ENCODE data around the gene ANKFN1. TPM values are rescaled to one million over a fixed set of nuclear protein-coding genes. Genes with fewer than 3 reads are reported as not detected.

Gene ANKFN1
- total RNA-seq, 1 experiment from 2014 or later = not detected

DNA sequence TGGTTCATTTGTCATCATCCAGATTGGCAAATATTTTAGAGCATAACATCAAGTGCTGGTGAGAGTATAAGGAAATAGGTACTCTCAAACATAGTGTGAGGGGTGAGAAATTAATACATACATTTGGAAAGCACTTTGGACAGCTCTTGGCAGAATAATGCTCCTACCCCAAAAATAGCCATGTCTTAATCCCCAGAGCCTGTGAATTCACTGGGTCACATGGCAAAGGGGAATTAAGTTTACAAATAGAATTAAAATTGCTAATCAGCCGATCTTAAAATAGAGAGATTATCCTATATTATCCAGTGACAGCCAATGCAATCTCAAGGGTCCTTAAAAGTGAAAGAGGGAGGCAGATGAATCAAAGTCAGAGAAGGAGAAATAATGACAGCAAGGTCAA is 38.8 kb upstream of the ANKFN1 start:
- H2BK5ac ChIP-seq (ENCODE audit: insufficient read length, low read length) = no peak overlapping the region
- no peak overlapping the region for H3K9ac ChIP-seq (ENCODE audit: extremely low read depth, insufficient read length, low read length)
- no peaks in the 10 kb centered on the region for H3K79me1 ChIP-seq (ENCODE audit: insufficient read depth, low read depth, low read length, poor library complexity, severe bottlenecking)
- H4K20me1 ChIP-seq (ENCODE audit: control insufficient read depth, insufficient read depth, insufficient read length) = no peaks in the 10 kb centered on the region
- Mint-ChIP-seq H3K36me3 (ENCODE audit: insufficient read depth in 1 of 3, low read depth in 3 of 3) (no peaks in the 10 kb centered on the region), H3K27me3 (ENCODE audit: low read depth) (no peaks in the 10 kb centered on the region), H3K4me1 (peaks cover 0 to 2% of the 10 kb centered on the region in 2 experiments; a peak in 1 of 4 replicates), H3K9me3 (no peaks in the 10 kb centered on the region), H3K27ac (no peak overlapping the region), H3K4me3 (no peak overlapping the region)
- no peaks in the 10 kb centered on the region for H3K9me3 ChIP-seq (ENCODE audit: control insufficient read depth, low read depth, low read length)
- H3K79me2 ChIP-seq (ENCODE audit: insufficient read depth, low read length) = no peaks in the 10 kb centered on the region
- H2BK12ac ChIP-seq (ENCODE audit: insufficient read length, low read depth, low read length) = no peak overlapping the region
- H3K56ac ChIP-seq (ENCODE audit: insufficient read length, low read depth, low read length) = no peak overlapping the region
- H3K4ac ChIP-seq (ENCODE audit: low read depth, low read length) = no peak overlapping the region
- H3T11ph ChIP-seq (ENCODE audit: low read length) = no peak overlapping the region
- H2BK120ac ChIP-seq (ENCODE audit: low read depth, low read length, poor library complexity, severe bottlenecking) = no peak overlapping the region
- H3K4me1 ChIP-seq (ENCODE audit: insufficient read depth, low read length) = no peaks in the 10 kb centered on the region
- H2AK5ac ChIP-seq (ENCODE audit: insufficient read length, low read length) = no peak overlapping the region
- no peak overlapping the region for H3K4me2 ChIP-seq (ENCODE audit: insufficient read depth, insufficient read length, low read length)
- no peak overlapping the region for H3K27ac ChIP-seq (ENCODE audit: insufficient read length, low read depth, low read length)
- WGBS (ENCODE audit: extremely low coverage, insufficient read length, low lambda C conversion rate) = no CpG with 5 or more reads among the region's 1 CpG
- no peak overlapping the region for H3K18ac ChIP-seq (ENCODE audit: insufficient read length, low read depth, low read length)
- H3K14ac ChIP-seq (ENCODE audit: insufficient read depth, low read length) = no peak overlapping the region
- H2AFZ ChIP-seq (ENCODE audit: low read length) = no peak overlapping the region
- H4K8ac ChIP-seq (replicated peaks; ENCODE audit: insufficient read length, low read depth, low read length) = no peak overlapping the region
- no peak for DNase-seq
- H3K27me3 ChIP-seq (ENCODE audit: insufficient read depth, low read length) = no peaks in the 10 kb centered on the region
- no peak overlapping the region for H4K91ac ChIP-seq (ENCODE audit: insufficient read length, low read depth, low read length)
- H3K23me2 ChIP-seq (ENCODE audit: insufficient read length, low read depth, low read length, poor library complexity, severe bottlenecking) = no peaks in the 10 kb centered on the region
- no peak overlapping the region for H2BK15ac ChIP-seq (ENCODE audit: low read depth, low read length)
- no peak overlapping the region for H4K5ac ChIP-seq (ENCODE audit: insufficient read length, low read depth, low read length)
- no peak overlapping the region for H2BK20ac ChIP-seq (ENCODE audit: low read depth, low read length, poor library complexity, severe bottlenecking)
- H3K23ac ChIP-seq (ENCODE audit: insufficient read length, low read depth, low read length) = no peak overlapping the region
- TF ChIP-seq, protein P1, sequence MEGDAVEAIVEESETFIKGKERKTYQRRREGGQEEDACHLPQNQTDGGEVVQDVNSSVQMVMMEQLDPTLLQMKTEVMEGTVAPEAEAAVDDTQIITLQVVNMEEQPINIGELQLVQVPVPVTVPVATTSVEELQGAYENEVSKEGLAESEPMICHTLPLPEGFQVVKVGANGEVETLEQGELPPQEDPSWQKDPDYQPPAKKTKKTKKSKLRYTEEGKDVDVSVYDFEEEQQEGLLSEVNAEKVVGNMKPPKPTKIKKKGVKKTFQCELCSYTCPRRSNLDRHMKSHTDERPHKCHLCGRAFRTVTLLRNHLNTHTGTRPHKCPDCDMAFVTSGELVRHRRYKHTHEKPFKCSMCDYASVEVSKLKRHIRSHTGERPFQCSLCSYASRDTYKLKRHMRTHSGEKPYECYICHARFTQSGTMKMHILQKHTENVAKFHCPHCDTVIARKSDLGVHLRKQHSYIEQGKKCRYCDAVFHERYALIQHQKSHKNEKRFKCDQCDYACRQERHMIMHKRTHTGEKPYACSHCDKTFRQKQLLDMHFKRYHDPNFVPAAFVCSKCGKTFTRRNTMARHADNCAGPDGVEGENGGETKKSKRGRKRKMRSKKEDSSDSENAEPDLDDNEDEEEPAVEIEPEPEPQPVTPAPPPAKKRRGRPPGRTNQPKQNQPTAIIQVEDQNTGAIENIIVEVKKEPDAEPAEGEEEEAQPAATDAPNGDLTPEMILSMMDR (conservative IDR thresholded peaks at IDR 0.05) = no peak
